ENCODE measurements around the gene ART1. TPM values are rescaled to one million over a fixed set of nuclear protein-coding genes. Genes with fewer than 3 reads are reported as not detected.
"Not testable (repeated sequence)": the region's sequence is repeated elsewhere in the genome, so short reads cannot be mapped to it uniquely, and the experiment has no call there.

Gene ART1
- total RNA-seq (under 1 TPM in 1 of 2 donors, not detected in 1; 0.79 TPM), polyA plus RNA-seq (ENCODE audit: insufficient read depth, low read depth, low replicate concordance) (0.79 TPM)
- long read RNA-seq, donor 1: 0 reads
- long read RNA-seq, donor 2: 0 reads

DNA sequence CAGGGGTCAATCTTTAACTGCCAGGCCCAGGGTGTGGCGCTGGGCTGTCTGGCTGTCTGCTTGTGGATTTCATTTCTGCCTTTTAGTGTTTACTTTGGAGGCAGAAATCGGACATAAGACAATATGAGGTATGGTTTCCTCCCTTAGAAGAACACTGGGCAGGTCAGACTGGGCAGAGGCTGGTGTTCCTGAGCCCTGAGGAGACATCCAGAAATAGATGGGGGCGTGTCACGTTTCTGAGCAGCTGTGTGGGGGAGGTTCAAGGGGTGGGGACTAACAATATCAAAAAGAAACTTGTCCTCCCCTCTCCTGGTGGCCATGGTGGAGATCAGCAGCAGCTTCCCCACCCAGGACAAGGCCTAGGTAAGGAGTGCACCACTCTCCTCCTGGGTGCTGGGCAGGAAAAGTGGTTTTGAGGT lies at the start of gene ART1:
Gene ART1 (plus strand): TSS at position 312 of the 419 bp plus-strand sequence. CDS start 14,086 bp downstream, outside the sequence.
- Histone ChIP-seq H3K27me3 (no peaks in the 10 kb centered on the region), H3K27ac (no peak within 1 kb of the TSS), H3K4me1 (no peaks in the 10 kb centered on the region), H3K36me3 (ENCODE audit: low read depth, missing control alignments) (no peaks in the 10 kb centered on the region), H3K9me3 (no peaks in the 10 kb centered on the region), H3K4me3 (no peak within 1 kb of the TSS)
- 73 to 82% methylated on average over 4 of the region's 4 CpGs for WGBS, 2 donors
- DNase-seq: no peak
- TF ChIP-seq CTCF (IDR thresholded peaks at IDR 0.05) (no peak), POLR2A (IDR thresholded peaks at IDR 0.05) (no peak)
- intact Hi-C loops (cut with DNase I; ENCODE audit: low total_unique reads): no loop called here

DNA sequence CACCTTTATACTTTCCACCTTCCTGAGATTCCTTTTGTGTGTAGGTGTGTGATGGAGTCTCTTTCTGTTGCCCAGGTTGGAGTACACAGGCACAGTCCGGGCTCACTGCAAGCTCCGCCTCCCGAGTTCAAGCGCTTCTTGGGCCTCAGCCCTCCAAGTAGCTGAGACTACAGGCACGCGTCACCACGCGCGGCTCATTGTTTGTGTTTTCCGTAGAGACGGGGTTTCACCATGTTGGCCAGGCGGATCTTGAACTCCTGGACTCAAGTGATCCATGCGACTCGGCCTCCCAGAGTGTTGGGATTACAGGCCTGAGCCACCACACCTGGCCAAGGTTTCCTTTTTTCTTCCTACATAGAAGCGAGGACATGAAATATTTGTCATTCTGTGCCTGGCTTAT lies 47.2 kb upstream of the ART1 start:
- H3K4me1 ChIP-seq; H3K36me3 ChIP-seq (ENCODE audit: low read depth, missing control alignments); H3K9me3 ChIP-seq; H3K27ac ChIP-seq; H3K27me3 ChIP-seq; H3K4me3 ChIP-seq; intact Hi-C loops (cut with DNase I; ENCODE audit: low total_unique reads); DNase-seq: not testable (repeated sequence)
- 79 to 89% methylated on average over 15 of the region's 15 CpGs for WGBS, 2 donors

DNA sequence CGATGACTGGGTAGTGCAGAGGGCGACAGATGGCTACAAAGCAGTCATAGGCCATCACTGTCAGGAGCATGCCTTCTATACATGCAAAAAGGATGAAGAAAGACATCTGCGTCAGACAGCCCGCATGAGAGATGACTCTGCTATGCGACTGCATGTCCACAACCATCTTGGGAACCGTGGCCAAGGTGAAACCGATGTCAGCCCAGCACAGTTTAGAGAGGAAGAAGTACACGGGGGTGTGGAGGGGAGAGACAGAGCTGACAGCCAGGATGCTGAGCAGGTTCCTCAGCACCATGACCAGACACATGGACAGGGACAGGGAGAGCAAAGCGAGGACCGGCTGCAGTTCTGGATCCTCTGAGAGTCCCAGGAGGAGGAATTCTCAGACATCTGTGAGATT lies 44.7 kb upstream of the ART1 start:
- DNase-seq; H3K4me3 ChIP-seq; H3K9me3 ChIP-seq; H3K27ac ChIP-seq; H3K27me3 ChIP-seq; H3K36me3 ChIP-seq (ENCODE audit: low read depth, missing control alignments); intact Hi-C loops (cut with DNase I; ENCODE audit: low total_unique reads); H3K4me1 ChIP-seq: not testable (repeated sequence)
- 72 to 81% methylated on average over 10 of the region's 10 CpGs for WGBS, 2 donors

DNA sequence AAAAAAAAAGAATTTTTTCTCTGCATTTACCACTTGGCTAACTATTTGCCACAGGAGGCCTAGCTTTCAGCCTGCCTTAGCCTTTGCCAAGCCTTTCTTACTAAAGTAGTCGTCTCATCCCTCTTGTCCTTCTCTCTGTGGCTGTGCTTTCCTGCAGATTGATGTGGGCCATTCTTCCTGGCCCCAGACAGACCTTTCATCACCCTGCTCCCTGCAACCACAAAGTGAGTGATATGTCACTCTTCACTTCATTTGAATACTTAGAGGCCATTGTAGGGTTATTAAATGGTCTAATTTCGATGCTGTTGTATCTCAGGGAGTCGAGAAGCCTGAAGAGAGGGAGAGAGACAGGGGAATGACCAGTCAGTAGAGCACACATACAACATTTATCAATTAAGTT lies 40.8 kb upstream of the ART1 start:
- Histone ChIP-seq H3K27ac (no peak overlapping the region), H3K4me1 (no peaks in the 10 kb centered on the region), H3K36me3 (ENCODE audit: low read depth, missing control alignments) (no peaks in the 10 kb centered on the region), H3K4me3 (no peak overlapping the region), H3K9me3 (no peaks in the 10 kb centered on the region), H3K27me3 (no peaks in the 10 kb centered on the region)
- WGBS, 2 donors: 75 to 80% methylated on average over 3 of the region's 3 CpGs
- TF ChIP-seq POLR2A (IDR thresholded peaks at IDR 0.05) (no peak), CTCF (IDR thresholded peaks at IDR 0.05) (no peak)
- intact Hi-C loops (cut with DNase I; ENCODE audit: low total_unique reads): no loop called here
- DNase-seq: no peak

- DNase-seq: no peak
- Histone ChIP-seq H3K4me3 (no peak overlapping the region), H3K27ac (no peak overlapping the region), H3K36me3 (ENCODE audit: low read depth, missing control alignments) (no peaks in the 10 kb centered on the region), H3K27me3 (no peaks in the 10 kb centered on the region), H3K9me3 (no peaks in the 10 kb centered on the region), H3K4me1 (no peaks in the 10 kb centered on the region)
- intact Hi-C loops (cut with DNase I; ENCODE audit: low total_unique reads): no loop called here
- TF ChIP-seq POLR2A (IDR thresholded peaks at IDR 0.05) (no peak), CTCF (IDR thresholded peaks at IDR 0.05) (no peak)
- 82 to 90% methylated on average over 3 of the region's 3 CpGs for WGBS, 2 donors
These were observed 39.7 kb upstream of the ART1 start for GRCh38 chr11:3605283-3605662.

GRCh38 chr11:3605771-3606203 lies 39.1 kb upstream of the ART1 start:
- H3K27ac ChIP-seq: no peak overlapping the region

More at GRCh38 chr11:3605771-3606203, 39.1 kb upstream of the ART1 start:
- H3K27me3 ChIP-seq: no peaks in the 10 kb centered on the region
- H3K9me3 ChIP-seq: no peaks in the 10 kb centered on the region
- 91% methylated on average over 5 of the region's 5 CpGs for WGBS, 2 donors
- DNase-seq: no peak
- H3K4me1 ChIP-seq: no peaks in the 10 kb centered on the region
- H3K36me3 ChIP-seq (ENCODE audit: low read depth, missing control alignments): no peaks in the 10 kb centered on the region
- TF ChIP-seq POLR2A (IDR thresholded peaks at IDR 0.05): no peak
- TF ChIP-seq CTCF (IDR thresholded peaks at IDR 0.05): no peak
- intact Hi-C loops (cut with DNase I; ENCODE audit: low total_unique reads): no loop called here
- H3K4me3 ChIP-seq: no peak overlapping the region

Data from testis (tissue), 5 donors.